GM21717 (cell line): ENCODE results near the gene SIVA1.
A peak's percentile ranks its signal among the peaks of the same experiment; 100 is the strongest.

Experiments used
- ATAC-seq: cut with Tn5 transposase; IDR thresholded peaks from one replicate; pipeline ENCODE4 v1.9.1; 2021; ENCODE audit warnings: mild to moderate bottlenecking, moderate library complexity; ENCODE audit not compliant: unreplicated experiment

Gene SIVA1

GRCh38 chr14:104752735-104753527, at the start of gene SIVA1:
Gene SIVA1 (plus strand): TSS chr14:104753147. CDS start chr14:104753202, 55 bp downstream.
- ATAC-seq: peak; percentile 89

GRCh38 chr14:104703269-104703668, 49.7 kb upstream of the SIVA1 start:
- ATAC-seq: no peak

GRCh38 chr14:104704252-104704651, 48.7 kb upstream of the SIVA1 start:
- ATAC-seq: no peak

- ATAC-seq: no peak
Observed at GRCh38 chr14:104705340-104706047, 47.5 kb upstream of the SIVA1 start.

- no peak for ATAC-seq
Observed at GRCh38 chr14:104706733-104707607, 46.0 kb upstream of the SIVA1 start.

- no peak for ATAC-seq
Observed at GRCh38 chr14:104707608-104708595, 45.0 kb upstream of the SIVA1 start.

- ATAC-seq: peak; percentile 60
Observed at GRCh38 chr14:104708606-104709268, 44.2 kb upstream of the SIVA1 start.

GRCh38 chr14:104709387-104710039, 43.4 kb upstream of the SIVA1 start:
- ATAC-seq: no peak

GRCh38 chr14:104710071-104710735, 42.7 kb upstream of the SIVA1 start:
- ATAC-seq: no peak

- no peak for ATAC-seq
Observed at GRCh38 chr14:104712881-104713734, 39.8 kb upstream of the SIVA1 start.

- ATAC-seq: no peak
Observed at GRCh38 chr14:104714066-104714465, 38.9 kb upstream of the SIVA1 start.

- no peak for ATAC-seq
Observed at GRCh38 chr14:104714681-104715080, 38.3 kb upstream of the SIVA1 start.

- ATAC-seq: no peak
Observed at GRCh38 chr14:104715416-104715815, 37.5 kb upstream of the SIVA1 start.

GRCh38 chr14:104715871-104716270, 37.1 kb upstream of the SIVA1 start:
- no peak for ATAC-seq

GRCh38 chr14:104717137-104717536, 35.8 kb upstream of the SIVA1 start:
- no peak for ATAC-seq

- no peak for ATAC-seq
Observed at GRCh38 chr14:104717646-104718045, 35.3 kb upstream of the SIVA1 start.

- no peak for ATAC-seq
Observed at GRCh38 chr14:104718147-104718546, 34.8 kb upstream of the SIVA1 start.

- ATAC-seq: no peak
Observed at GRCh38 chr14:104718871-104719270, 34.1 kb upstream of the SIVA1 start.
